ENCODE measurements around the gene PACRG. TPM values are rescaled to one million over a fixed set of nuclear protein-coding genes. Genes with fewer than 3 reads are reported as not detected.

The PACRG gene
- total and polyA plus RNA-seq, 2 experiments from 2014 or later: 0.17 to 0.68 TPM

DNA sequence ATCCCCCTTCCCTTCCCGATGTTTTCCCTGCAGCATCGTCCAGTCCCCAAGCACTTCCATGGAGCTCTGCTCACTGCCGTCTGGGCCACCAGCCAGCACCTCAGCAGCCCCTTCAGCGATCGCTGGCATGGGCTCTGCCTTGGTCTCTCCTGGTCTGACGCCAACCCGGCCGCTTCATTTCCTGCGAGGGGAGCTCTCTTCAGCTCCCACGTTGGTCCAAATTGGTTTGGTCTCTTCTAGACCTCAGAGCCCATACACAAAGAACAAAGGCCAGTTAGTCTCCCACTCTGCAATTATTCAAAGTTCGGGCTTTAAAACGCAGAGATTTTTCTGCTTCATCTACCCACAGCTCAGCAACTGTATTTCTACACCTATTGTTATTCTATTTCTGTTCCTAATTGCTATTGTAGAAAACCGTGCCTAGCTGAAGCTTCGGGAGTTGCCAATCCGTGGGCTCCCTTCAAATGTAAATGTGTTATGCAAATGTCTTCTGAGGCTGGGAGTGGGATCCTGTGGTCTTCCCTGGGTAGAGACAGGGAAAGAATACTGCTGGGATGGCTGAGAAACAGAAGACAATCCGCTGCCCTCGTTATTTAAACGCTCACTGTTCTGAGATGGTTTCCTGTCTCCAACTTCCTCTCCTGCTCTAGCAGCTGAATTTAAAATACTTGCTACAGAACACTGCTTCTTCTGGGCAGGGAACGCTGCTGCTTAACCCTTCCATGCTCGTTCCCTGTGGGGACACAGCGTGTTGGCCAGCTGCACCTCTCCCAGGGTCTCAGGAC, 532.5 kb downstream of the PACRG start (continued):
- TF ChIP-seq, protein P1, sequence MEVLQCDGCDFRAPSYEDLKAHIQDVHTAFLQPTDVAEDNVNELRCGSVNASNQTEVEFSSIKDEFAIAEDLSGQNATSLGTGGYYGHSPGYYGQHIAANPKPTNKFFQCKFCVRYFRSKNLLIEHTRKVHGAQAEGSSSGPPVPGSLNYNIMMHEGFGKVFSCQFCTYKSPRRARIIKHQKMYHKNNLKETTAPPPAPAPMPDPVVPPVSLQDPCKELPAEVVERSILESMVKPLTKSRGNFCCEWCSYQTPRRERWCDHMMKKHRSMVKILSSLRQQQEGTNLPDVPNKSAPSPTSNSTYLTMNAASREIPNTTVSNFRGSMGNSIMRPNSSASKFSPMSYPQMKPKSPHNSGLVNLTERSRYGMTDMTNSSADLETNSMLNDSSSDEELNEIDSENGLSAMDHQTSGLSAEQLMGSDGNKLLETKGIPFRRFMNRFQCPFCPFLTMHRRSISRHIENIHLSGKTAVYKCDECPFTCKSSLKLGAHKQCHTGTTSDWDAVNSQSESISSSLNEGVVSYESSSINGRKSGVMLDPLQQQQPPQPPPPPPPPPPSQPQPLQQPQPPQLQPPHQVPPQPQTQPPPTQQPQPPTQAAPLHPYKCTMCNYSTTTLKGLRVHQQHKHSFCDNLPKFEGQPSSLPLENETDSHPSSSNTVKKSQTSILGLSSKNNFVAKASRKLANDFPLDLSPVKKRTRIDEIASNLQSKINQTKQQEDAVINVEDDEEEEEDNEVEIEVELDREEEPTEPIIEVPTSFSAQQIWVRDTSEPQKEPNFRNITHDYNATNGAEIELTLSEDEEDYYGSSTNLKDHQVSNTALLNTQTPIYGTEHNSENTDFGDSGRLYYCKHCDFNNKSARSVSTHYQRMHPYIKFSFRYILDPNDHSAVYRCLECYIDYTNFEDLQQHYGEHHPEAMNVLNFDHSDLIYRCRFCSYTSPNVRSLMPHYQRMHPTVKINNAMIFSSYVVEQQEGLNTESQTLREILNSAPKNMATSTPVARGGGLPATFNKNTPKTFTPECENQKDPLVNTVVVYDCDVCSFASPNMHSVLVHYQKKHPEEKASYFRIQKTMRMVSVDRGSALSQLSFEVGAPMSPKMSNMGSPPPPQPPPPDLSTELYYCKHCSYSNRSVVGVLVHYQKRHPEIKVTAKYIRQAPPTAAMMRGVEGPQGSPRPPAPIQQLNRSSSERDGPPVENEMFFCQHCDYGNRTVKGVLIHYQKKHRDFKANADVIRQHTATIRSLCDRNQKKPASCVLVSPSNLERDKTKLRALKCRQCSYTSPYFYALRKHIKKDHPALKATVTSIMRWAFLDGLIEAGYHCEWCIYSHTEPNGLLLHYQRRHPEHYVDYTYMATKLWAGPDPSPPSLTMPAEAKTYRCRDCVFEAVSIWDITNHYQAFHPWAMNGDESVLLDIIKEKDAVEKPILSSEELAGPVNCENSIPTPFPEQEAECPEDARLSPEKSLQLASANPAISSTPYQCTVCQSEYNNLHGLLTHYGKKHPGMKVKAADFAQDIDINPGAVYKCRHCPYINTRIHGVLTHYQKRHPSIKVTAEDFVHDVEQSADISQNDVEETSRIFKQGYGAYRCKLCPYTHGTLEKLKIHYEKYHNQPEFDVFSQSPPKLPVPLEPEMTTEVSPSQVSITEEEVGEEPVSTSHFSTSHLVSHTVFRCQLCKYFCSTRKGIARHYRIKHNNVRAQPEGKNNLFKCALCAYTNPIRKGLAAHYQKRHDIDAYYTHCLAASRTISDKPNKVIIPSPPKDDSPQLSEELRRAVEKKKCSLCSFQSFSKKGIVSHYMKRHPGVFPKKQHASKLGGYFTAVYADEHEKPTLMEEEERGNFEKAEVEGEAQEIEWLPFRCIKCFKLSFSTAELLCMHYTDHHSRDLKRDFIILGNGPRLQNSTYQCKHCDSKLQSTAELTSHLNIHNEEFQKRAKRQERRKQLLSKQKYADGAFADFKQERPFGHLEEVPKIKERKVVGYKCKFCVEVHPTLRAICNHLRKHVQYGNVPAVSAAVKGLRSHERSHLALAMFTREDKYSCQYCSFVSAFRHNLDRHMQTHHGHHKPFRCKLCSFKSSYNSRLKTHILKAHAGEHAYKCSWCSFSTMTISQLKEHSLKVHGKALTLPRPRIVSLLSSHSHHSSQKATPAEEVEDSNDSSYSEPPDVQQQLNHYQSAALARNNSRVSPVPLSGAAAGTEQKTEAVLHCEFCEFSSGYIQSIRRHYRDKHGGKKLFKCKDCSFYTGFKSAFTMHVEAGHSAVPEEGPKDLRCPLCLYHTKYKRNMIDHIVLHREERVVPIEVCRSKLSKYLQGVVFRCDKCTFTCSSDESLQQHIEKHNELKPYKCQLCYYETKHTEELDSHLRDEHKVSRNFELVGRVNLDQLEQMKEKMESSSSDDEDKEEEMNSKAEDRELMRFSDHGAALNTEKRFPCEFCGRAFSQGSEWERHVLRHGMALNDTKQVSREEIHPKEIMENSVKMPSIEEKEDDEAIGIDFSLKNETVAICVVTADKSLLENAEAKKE (CRISPR knock-in tag; IDR thresholded peaks at IDR 0.05): peak; percentile 97

DNA sequence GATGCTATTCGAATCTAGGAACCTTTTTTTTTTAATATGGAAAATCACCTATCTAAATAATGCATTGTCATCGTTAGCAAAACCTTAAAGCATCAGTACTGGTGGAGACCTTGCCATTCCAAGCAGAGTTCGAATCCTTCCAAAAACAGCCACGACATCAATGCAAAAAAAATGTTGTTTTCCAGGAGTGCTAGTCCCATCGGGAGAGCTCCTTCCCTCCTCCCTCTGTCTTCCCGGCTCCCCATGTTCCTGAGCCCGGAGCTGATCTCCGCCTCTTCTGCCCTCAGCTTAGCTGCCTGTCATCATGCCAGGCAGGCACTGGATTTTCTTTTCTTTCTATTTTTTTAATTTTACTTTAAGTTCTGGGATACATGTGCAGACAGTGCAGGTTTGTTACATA, 533.1 kb downstream of the PACRG start:
- Mint-ChIP-seq H3K36me3 (ENCODE audit: low read depth) (peaks cover 9% of the 10 kb centered on the region; the same call in 2 of the 3 replicates), H3K9me3 (peaks cover 13% of the 10 kb centered on the region; the same call in 1 of the 3 replicates), H3K27ac (peak overlapping the region; percentile 50; the same call in 1 of the 2 replicates), H3K4me1 (peaks cover 54% of the 10 kb centered on the region), H3K4me3 (peak overlapping the region; percentile 64), H3K27me3 (ENCODE audit: insufficient read depth, low read depth, poor library complexity) (peaks cover 28% of the 10 kb centered on the region)
- Histone ChIP-seq H4K20me1 (replicated peaks; ENCODE audit: insufficient read depth) (no peaks in the 10 kb centered on the region), H3K27me3 (ENCODE audit: insufficient read depth) (peaks cover 37% of the 10 kb centered on the region), H2AFZ (no peak overlapping the region), H3K4me3 (peak overlapping the region; percentile 41), H3K4me2 (peak overlapping the region; percentile 69), H3K4me1 (ENCODE audit: insufficient read depth) (peaks cover 24% of the 10 kb centered on the region), H3K27ac (ENCODE audit: low read depth) (peak overlapping the region; percentile 78), H3K9me2 (ENCODE audit: insufficient read depth) (peaks cover 11% of the 10 kb centered on the region), H3K79me2 (replicated peaks; ENCODE audit: insufficient read depth) (no peaks in the 10 kb centered on the region), H3K36me3 (ENCODE audit: insufficient read depth) (no peaks in the 10 kb centered on the region), H3F3A (replicated peaks; ENCODE audit: low read depth) (peaks cover 12% of the 10 kb centered on the region)
- ATAC-seq: peak; percentile 54
- DNase-seq (ENCODE audit: low spot score): peak; percentile 55
- TF ChIP-seq, protein P2, sequence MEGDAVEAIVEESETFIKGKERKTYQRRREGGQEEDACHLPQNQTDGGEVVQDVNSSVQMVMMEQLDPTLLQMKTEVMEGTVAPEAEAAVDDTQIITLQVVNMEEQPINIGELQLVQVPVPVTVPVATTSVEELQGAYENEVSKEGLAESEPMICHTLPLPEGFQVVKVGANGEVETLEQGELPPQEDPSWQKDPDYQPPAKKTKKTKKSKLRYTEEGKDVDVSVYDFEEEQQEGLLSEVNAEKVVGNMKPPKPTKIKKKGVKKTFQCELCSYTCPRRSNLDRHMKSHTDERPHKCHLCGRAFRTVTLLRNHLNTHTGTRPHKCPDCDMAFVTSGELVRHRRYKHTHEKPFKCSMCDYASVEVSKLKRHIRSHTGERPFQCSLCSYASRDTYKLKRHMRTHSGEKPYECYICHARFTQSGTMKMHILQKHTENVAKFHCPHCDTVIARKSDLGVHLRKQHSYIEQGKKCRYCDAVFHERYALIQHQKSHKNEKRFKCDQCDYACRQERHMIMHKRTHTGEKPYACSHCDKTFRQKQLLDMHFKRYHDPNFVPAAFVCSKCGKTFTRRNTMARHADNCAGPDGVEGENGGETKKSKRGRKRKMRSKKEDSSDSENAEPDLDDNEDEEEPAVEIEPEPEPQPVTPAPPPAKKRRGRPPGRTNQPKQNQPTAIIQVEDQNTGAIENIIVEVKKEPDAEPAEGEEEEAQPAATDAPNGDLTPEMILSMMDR (conservative IDR thresholded peaks at IDR 0.05; ENCODE audit: low read depth in 2 of 2): no peak
- TF ChIP-seq NANOG (IDR thresholded peaks at IDR 0.05; ENCODE audit: borderline replicate concordance) (no peak), ZNF114 (CRISPR knock-in tag; IDR thresholded peaks at IDR 0.05) (no peak), ZNF331 (CRISPR knock-in tag; IDR thresholded peaks at IDR 0.05; ENCODE audit: low read depth) (no peak)
- TF ChIP-seq, protein P3, sequence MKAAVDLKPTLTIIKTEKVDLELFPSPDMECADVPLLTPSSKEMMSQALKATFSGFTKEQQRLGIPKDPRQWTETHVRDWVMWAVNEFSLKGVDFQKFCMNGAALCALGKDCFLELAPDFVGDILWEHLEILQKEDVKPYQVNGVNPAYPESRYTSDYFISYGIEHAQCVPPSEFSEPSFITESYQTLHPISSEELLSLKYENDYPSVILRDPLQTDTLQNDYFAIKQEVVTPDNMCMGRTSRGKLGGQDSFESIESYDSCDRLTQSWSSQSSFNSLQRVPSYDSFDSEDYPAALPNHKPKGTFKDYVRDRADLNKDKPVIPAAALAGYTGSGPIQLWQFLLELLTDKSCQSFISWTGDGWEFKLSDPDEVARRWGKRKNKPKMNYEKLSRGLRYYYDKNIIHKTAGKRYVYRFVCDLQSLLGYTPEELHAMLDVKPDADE (IDR thresholded peaks at IDR 0.05): no peak
